A549 treated with Mapracorat at 1 μM for 4 hours (cell line): ENCODE results near the gene LSM14B. TPM values are rescaled to one million over a fixed set of nuclear protein-coding genes. Genes with fewer than 3 reads are reported as not detected.

ENCODE experiments used
- total RNA-seq: library from RNA; stranded (reverse); fragments of 200-300 nt; extraction: Qiagen RNA extraction; gene quantifications from 5 replicates; pipeline ENCODE4 v1.2.3, GENCODE V29; 2022

LSM14B gene
- 21.5 to 26.4 TPM (median 26.3 TPM) in 5 replicates for total RNA-seq

GRCh38 chr20:62121776-62122653, at the start of gene LSM14B:
TSS of gene LSM14B (plus strand) at chr20:62122475. CDS start at chr20:62122667, 192 bp downstream.

GRCh38 chr20:62143081-62143956, 21.0 kb downstream of the LSM14B start, which contains the start of the genes PSMA7 and SS18L1:
TSS of gene PSMA7 (minus strand) at chr20:62143394. CDS start at chr20:62143303, 91 bp downstream.
TSS of gene SS18L1 (plus strand) at chr20:62143769. CDS start at chr20:62143821, 52 bp downstream.

GRCh38 chr20:62182469-62183425, 60.5 kb downstream of the LSM14B start, which contains the start of gene MTG2:
TSS of gene MTG2 (plus strand) at chr20:62183028. CDS start at chr20:62193421, 10,393 bp downstream.

Other genes with a start within 250 kb of the LSM14B start
- gene TAF4, start 56.6 kb upstream of the LSM14B start, total RNA-seq: 14.2 to 18.7 TPM (median 17.4 TPM) in 5 replicates
- gene PSMA7, start 20.9 kb downstream of the LSM14B start, total RNA-seq: 481 to 596 TPM (median 560 TPM) in 5 replicates
- 6.1 to 10.7 TPM (median 9.4 TPM) in 5 replicates for gene SS18L1, start 21.3 kb downstream of the LSM14B start, total RNA-seq
- gene MTG2, start 60.6 kb downstream of the LSM14B start, total RNA-seq: 29.6 to 40.6 TPM (median 37.1 TPM) in 5 replicates
- gene HRH3, start 97.8 kb downstream of the LSM14B start, total RNA-seq: not detected in 5 replicates
- 16.5 to 21.5 TPM (median 21.2 TPM) in 5 replicates for gene OSBPL2, start 116.0 kb downstream of the LSM14B start, total RNA-seq
- 152 to 196 TPM (median 187 TPM) in 5 replicates for gene ADRM1, start 180.5 kb downstream of the LSM14B start, total RNA-seq
- gene LAMA5, start 244.8 kb downstream of the LSM14B start, total RNA-seq: 260 to 513 TPM (median 431 TPM) in 5 replicates